OCI-LY3 (cell line): ENCODE results near the gene SLC25A6.

Experiments
- H2AFZ ChIP-seq: fragments of 200-600, 300-600 bp; shearing (Covaris generic); 2 replicates; pipeline ENCODE4 v1.6.0; 2014; ENCODE audit warnings: antibody characterized with exemption, low read depth, low read length
- H3K27ac ChIP-seq: fragments of 200-600, 300-600 bp; sonication (generic); 2 replicates; pipeline ENCODE4 v1.5.1; 2014; ENCODE audit warnings: mild to moderate bottlenecking, low read length, moderate library complexity, mixed read lengths
- H3K27me3 ChIP-seq: fragments of 200-600, 300-600 bp; sonication (generic); 2 replicates; pipeline ENCODE4 v1.6.1; 2014; ENCODE audit warnings: low read depth, low read length, mixed read lengths
- H3K36me3 ChIP-seq: fragments of 200-600, 300-600 bp; sonication (generic); replicated peaks from 2 replicates; pipeline ENCODE3; 2014; ENCODE audit warnings: low read depth, low read length, mixed read lengths
- H3K4me1 ChIP-seq: fragments of 300-600, 200-600 bp; sonication (generic); 2 replicates; pipeline ENCODE4 v1.6.1; 2014; ENCODE audit warnings: low read length, mixed read lengths
- H3K4me2 ChIP-seq: fragments of 200-600, 300-600 bp; sonication (generic); 2 replicates; pipeline ENCODE4 v1.6.1; 2014; ENCODE audit warnings: low read length, mixed read lengths
- H3K4me3 ChIP-seq: fragments of 300-600, 200-600 bp; sonication (generic); 2 replicates; pipeline ENCODE4 v1.5.1; 2014; ENCODE audit warnings: antibody characterized with exemption, mild to moderate bottlenecking, low read length, moderate library complexity
- H3K79me2 ChIP-seq: fragments of 300-600, 200-600 bp; shearing (Covaris generic); 2 replicates; pipeline ENCODE4 v1.6.1; 2014; ENCODE audit warnings: mild to moderate bottlenecking, low read length, mixed read lengths
- H3K9ac ChIP-seq: fragments of 300-600, 200-600 bp; shearing (Covaris generic); 2 replicates; pipeline ENCODE4 v1.6.0; 2014; ENCODE audit warnings: mild to moderate bottlenecking, low read length, moderate library complexity
- H3K9me3 ChIP-seq: fragments of 200-600, 300-600 bp; shearing (Covaris generic); 2 replicates; pipeline ENCODE4 v1.6.1; 2014; ENCODE audit warnings: low read length, mixed read lengths; ENCODE audit not compliant: insufficient read depth
- H4K20me1 ChIP-seq: fragments of 200-600, 300-600 bp; sonication (generic); 2 replicates; pipeline ENCODE4 v1.6.1; 2016; ENCODE audit warnings: low read length, mixed read lengths; ENCODE audit not compliant: insufficient read depth
- CTCF ChIP-seq: fragments of 200-600, 300-600 bp; sonication (generic); IDR thresholded peaks from 2 replicates; pipeline ENCODE4 v1.5.1; 2014; ENCODE audit warnings: antibody characterized with exemption, low read length, low read depth
- EZH2phosphoT487 ChIP-seq: fragments of 200-600 bp; shearing (Covaris generic); IDR thresholded peaks from 2 replicates; pipeline ENCODE4 v1.6.1; 2018; ENCODE audit warnings: antibody characterized with exemption, mixed run types, low read depth

The SLC25A6 gene

GRCh38 chrX:1425381-1425780, 33.5 kb upstream of the SLC25A6 start:
- Histone ChIP-seq H2AFZ (no peak overlapping the region), H3K36me3 (peaks cover 83% of the 10 kb centered on the region), H3K9ac (no peak overlapping the region), H3K79me2 (no peaks in the 10 kb centered on the region), H3K27me3 (no peaks in the 10 kb centered on the region), H4K20me1 (no peaks in the 10 kb centered on the region), H3K4me1 (no peaks in the 10 kb centered on the region), H3K9me3 (peaks cover 21% of the 10 kb centered on the region), H3K4me3 (no peak overlapping the region), H3K27ac (no peak overlapping the region), H3K4me2 (no peak overlapping the region)
- TF ChIP-seq EZH2phosphoT487 (no peak), CTCF (no peak)

- H3K9ac ChIP-seq: no peak overlapping the region
- no peak overlapping the region for H3K4me2 ChIP-seq
- no peaks in the 10 kb centered on the region for H3K79me2 ChIP-seq
- no peak overlapping the region for H2AFZ ChIP-seq
- H3K4me3 ChIP-seq: no peak overlapping the region
- H3K27ac ChIP-seq: no peak overlapping the region
- H3K9me3 ChIP-seq: peaks cover 21% of the 10 kb centered on the region
- H3K36me3 ChIP-seq: peaks cover 86% of the 10 kb centered on the region
- no peaks in the 10 kb centered on the region for H4K20me1 ChIP-seq
- TF ChIP-seq CTCF (no peak), EZH2phosphoT487 (no peak)
- no peaks in the 10 kb centered on the region for H3K4me1 ChIP-seq
- no peaks in the 10 kb centered on the region for H3K27me3 ChIP-seq
Observed at GRCh38 chrX:1424147-1424851, 32.4 kb upstream of the SLC25A6 start.

GRCh38 chrX:1423215-1423614, 31.3 kb upstream of the SLC25A6 start:
- Histone ChIP-seq H3K4me3 (no peak overlapping the region), H3K27ac (no peak overlapping the region), H3K4me2 (no peak overlapping the region), H3K27me3 (no peaks in the 10 kb centered on the region), H3K79me2 (no peaks in the 10 kb centered on the region), H3K9me3 (peaks cover 25% of the 10 kb centered on the region), H3K4me1 (no peaks in the 10 kb centered on the region), H4K20me1 (0 out of 2 replicates have a peak, but pooled peaks cover under 1% of the 10 kb centered on the region), H2AFZ (no peak overlapping the region), H3K9ac (no peak overlapping the region), H3K36me3 (peaks cover 94% of the 10 kb centered on the region)
- TF ChIP-seq EZH2phosphoT487: no peak
- no peak for TF ChIP-seq CTCF

- Histone ChIP-seq H2AFZ (no peak overlapping the region), H3K4me2 (no peak overlapping the region), H3K27ac (no peak overlapping the region), H3K79me2 (no peaks in the 10 kb centered on the region), H3K36me3 (peaks cover 96% of the 10 kb centered on the region), H3K9me3 (peaks cover 25% of the 10 kb centered on the region), H3K27me3 (no peaks in the 10 kb centered on the region), H3K4me3 (no peak overlapping the region), H3K9ac (no peak overlapping the region), H3K4me1 (no peaks in the 10 kb centered on the region), H4K20me1 (peaks cover 7% of the 10 kb centered on the region; the same call in 1 of the 2 replicates)
- TF ChIP-seq CTCF (no peak), EZH2phosphoT487 (no peak)
Observed at GRCh38 chrX:1422135-1422465, 30.2 kb upstream of the SLC25A6 start.
